ENCODE measurements around the gene MACIR. TPM values are rescaled to one million over a fixed set of nuclear protein-coding genes. Genes with fewer than 3 reads are reported as not detected.

MACIR gene
- total RNA-seq, 2 donors from 2014 or later = 3.8 to 4.8 TPM

GRCh38 chr5:103305809-103306208, 47.2 kb downstream of the MACIR start:
- H3K4me1 ChIP-seq = no peaks in the 10 kb centered on the region
- no peak for TF ChIP-seq CTCF (IDR thresholded peaks at IDR 0.05)
- no peaks in the 10 kb centered on the region for H3K27me3 ChIP-seq
- DNase-seq (ENCODE audit: low spot score) = no peak
- no peaks in the 10 kb centered on the region for H3K36me3 ChIP-seq
- peaks cover 0 to 5% of the 10 kb centered on the region in 2 donors for H3K9me3 ChIP-seq
- H3K4me3 ChIP-seq = no peak overlapping the region
- H3K27ac ChIP-seq = no peak overlapping the region

- H3K27me3 ChIP-seq = no peaks in the 10 kb centered on the region
- no peak for DNase-seq (ENCODE audit: low spot score)
- no peaks in the 10 kb centered on the region for H3K36me3 ChIP-seq
- no peak for TF ChIP-seq CTCF (IDR thresholded peaks at IDR 0.05)
- H3K4me3 ChIP-seq = no peak overlapping the region
- H3K27ac ChIP-seq = no peak overlapping the region
- no peaks in the 10 kb centered on the region for H3K4me1 ChIP-seq
- H3K9me3 ChIP-seq = peaks cover 0 to 5% of the 10 kb centered on the region in 2 donors
These were observed 48.9 kb downstream of the MACIR start for GRCh38 chr5:103307470-103307869.

GRCh38 chr5:103308774-103309173, 50.2 kb downstream of the MACIR start:
- H3K27me3 ChIP-seq = no peaks in the 10 kb centered on the region
- H3K4me1 ChIP-seq = no peaks in the 10 kb centered on the region
- H3K9me3 ChIP-seq = peaks cover 0 to 5% of the 10 kb centered on the region in 2 donors
- no peak overlapping the region for H3K27ac ChIP-seq
- no peaks in the 10 kb centered on the region for H3K36me3 ChIP-seq
- no peak for TF ChIP-seq CTCF (IDR thresholded peaks at IDR 0.05)
- H3K4me3 ChIP-seq = no peak overlapping the region
- no peak for DNase-seq (ENCODE audit: low spot score)

GRCh38 chr5:103313056-103313455, 54.5 kb downstream of the MACIR start:
- Histone ChIP-seq H3K4me1 (no peaks in the 10 kb centered on the region), H3K27ac (no peak overlapping the region), H3K4me3 (no peak overlapping the region), H3K27me3 (no peaks in the 10 kb centered on the region), H3K36me3 (no peaks in the 10 kb centered on the region), H3K9me3 (no peaks in the 10 kb centered on the region)
- DNase-seq (ENCODE audit: low spot score) = no peak
- TF ChIP-seq CTCF (IDR thresholded peaks at IDR 0.05) = no peak

GRCh38 chr5:103315455-103315854, 56.9 kb downstream of the MACIR start:
- no peaks in the 10 kb centered on the region for H3K36me3 ChIP-seq
- DNase-seq (ENCODE audit: low spot score) = no peak
- TF ChIP-seq CTCF (IDR thresholded peaks at IDR 0.05) = no peak
- H3K9me3 ChIP-seq = no peaks in the 10 kb centered on the region
- no peak overlapping the region for H3K4me3 ChIP-seq
- H3K27ac ChIP-seq = no peak overlapping the region
- no peaks in the 10 kb centered on the region for H3K27me3 ChIP-seq
- H3K4me1 ChIP-seq = no peaks in the 10 kb centered on the region

GRCh38 chr5:103327451-103327850, 68.9 kb downstream of the MACIR start:
- no peak for DNase-seq (ENCODE audit: low spot score)
- H3K4me1 ChIP-seq = no peaks in the 10 kb centered on the region
- no peak for TF ChIP-seq CTCF (IDR thresholded peaks at IDR 0.05)
- no peak overlapping the region for H3K4me3 ChIP-seq
- H3K27me3 ChIP-seq = no peaks in the 10 kb centered on the region
- no peaks in the 10 kb centered on the region for H3K9me3 ChIP-seq
- no peaks in the 10 kb centered on the region for H3K36me3 ChIP-seq
- no peak overlapping the region for H3K27ac ChIP-seq
